ENCODE results near the gene TARBP1. TPM values are rescaled to one million over a fixed set of nuclear protein-coding genes. Genes with fewer than 3 reads are reported as not detected.

Gene TARBP1
- total RNA-seq, 4 donors from 2014 or later: 13.8 to 23.0 (median 16.3) TPM

DNA sequence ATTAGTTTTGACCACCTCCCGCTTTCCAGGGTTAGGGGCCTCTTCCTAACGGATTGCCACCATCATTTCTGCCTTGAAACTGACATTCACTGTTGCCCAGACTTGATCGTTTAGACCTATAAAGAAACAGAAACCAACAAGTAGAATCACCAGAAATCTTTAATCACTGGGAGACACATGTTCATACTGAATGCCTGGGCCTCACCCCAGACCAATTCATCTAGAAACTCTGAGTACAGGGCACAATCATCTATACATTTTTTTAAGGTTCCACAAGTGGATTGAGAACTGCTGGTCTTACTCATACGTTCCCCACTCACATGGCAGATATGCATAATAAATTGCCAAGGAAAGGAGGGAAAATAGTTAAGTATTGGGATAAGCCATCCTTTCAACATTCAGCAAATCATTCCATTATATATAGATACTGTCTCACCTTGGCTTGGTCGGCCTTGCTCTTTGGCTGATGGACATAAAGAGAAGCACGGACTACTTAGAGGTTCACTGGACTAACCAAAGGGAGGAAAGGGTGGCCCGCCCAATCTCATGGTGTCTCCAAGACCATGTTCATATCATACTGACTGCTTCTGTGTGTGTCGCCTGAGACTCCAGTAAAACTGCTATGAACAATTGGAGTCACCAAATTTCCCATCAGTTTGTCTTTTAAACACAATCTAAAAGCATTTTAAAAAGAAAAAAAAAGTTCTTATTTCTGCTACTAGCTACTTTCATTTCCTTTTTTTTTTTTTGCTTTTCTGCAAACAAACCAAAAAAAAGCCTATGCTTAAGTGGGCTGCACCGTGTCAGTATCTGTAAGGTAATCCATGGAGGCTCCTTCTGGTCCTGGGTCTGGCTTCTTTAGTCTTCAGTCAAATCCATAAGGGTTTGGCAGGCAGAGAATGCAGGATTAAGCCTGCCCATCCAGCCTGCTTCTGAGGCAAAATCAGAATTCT is 9.4 kb upstream of the TARBP1 start:
- H3K4me3 ChIP-seq (ENCODE audit: low read depth, poor library complexity, severe bottlenecking): no peak overlapping the region
- 81 to 82% methylated on average over 9 of the region's 9 CpGs for WGBS, 2 donors
- TF ChIP-seq, protein P1, sequence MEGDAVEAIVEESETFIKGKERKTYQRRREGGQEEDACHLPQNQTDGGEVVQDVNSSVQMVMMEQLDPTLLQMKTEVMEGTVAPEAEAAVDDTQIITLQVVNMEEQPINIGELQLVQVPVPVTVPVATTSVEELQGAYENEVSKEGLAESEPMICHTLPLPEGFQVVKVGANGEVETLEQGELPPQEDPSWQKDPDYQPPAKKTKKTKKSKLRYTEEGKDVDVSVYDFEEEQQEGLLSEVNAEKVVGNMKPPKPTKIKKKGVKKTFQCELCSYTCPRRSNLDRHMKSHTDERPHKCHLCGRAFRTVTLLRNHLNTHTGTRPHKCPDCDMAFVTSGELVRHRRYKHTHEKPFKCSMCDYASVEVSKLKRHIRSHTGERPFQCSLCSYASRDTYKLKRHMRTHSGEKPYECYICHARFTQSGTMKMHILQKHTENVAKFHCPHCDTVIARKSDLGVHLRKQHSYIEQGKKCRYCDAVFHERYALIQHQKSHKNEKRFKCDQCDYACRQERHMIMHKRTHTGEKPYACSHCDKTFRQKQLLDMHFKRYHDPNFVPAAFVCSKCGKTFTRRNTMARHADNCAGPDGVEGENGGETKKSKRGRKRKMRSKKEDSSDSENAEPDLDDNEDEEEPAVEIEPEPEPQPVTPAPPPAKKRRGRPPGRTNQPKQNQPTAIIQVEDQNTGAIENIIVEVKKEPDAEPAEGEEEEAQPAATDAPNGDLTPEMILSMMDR (IDR thresholded peaks at IDR 0.05): no peak
- TF ChIP-seq POLR2A (IDR thresholded peaks at IDR 0.05): no peak
- no peak for DNase-seq (ENCODE audit: low spot score in 2 of 2)
- intact Hi-C loops (cut with DNase I; ENCODE audit: low total_unique reads): loop anchor here (5.0 to 10.0 kb wide), 2 partner anchors 599 to 926 kb away; no protein-coding TSS in a partner anchor

DNA sequence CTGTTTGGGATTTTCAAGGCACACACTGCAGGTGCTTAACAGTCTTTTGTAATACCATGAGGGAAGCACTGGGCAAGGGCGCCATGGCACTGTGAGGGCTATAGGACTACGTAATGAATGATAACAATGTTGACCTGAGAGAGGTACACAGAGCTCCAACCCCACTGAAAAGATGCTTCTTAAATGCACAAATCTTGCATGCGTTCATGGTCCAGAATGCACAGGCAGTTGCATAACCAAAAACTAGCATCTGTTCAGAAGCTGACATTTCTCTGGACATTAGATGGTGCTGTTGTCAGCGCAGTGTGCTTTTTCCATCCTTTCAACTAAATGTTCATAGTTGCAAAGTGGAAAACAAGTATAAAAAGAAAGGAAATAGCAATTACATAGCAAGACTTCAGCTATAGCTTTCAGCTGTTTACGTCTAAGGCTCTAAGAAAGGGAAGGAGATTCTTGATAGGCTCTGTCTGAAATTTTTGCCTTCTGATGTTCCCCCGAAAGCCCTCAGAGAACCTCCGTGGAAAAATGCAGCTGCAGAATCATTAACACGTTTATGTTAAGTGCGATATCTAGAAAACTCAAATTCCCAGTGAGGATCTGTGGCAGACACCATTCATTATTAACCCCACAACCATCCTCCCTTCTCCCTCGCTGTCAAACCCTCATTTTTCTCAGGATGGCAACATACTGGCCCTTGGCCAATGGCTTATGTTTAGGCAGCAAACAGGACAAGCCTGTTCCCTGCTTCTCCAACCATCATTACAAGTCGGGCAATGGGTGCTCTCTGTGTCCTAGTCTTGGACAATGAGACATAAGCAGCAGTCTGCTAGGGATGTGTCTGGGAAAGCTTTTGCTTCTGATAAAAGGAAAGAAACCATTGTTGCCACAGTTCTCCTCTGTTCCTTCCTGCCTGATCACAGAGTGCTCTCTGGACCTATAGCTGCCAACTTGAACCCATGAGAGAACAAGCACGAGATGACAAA is 8.2 kb upstream of the TARBP1 start:
- H3K4me3 ChIP-seq (ENCODE audit: low read depth, poor library complexity, severe bottlenecking): no peak overlapping the region
- DNase-seq (ENCODE audit: low spot score in 2 of 2): no peak
- 28 to 34% methylated on average over 12 of the region's 12 CpGs for WGBS, 2 donors
- TF ChIP-seq POLR2A (IDR thresholded peaks at IDR 0.05): no peak
- TF ChIP-seq, protein P1 (IDR thresholded peaks at IDR 0.05): no peak
- intact Hi-C loops (cut with DNase I; ENCODE audit: low total_unique reads): loop anchor here (5.0 to 10.0 kb wide), 2 partner anchors 600 to 928 kb away; no protein-coding TSS in a partner anchor

DNA sequence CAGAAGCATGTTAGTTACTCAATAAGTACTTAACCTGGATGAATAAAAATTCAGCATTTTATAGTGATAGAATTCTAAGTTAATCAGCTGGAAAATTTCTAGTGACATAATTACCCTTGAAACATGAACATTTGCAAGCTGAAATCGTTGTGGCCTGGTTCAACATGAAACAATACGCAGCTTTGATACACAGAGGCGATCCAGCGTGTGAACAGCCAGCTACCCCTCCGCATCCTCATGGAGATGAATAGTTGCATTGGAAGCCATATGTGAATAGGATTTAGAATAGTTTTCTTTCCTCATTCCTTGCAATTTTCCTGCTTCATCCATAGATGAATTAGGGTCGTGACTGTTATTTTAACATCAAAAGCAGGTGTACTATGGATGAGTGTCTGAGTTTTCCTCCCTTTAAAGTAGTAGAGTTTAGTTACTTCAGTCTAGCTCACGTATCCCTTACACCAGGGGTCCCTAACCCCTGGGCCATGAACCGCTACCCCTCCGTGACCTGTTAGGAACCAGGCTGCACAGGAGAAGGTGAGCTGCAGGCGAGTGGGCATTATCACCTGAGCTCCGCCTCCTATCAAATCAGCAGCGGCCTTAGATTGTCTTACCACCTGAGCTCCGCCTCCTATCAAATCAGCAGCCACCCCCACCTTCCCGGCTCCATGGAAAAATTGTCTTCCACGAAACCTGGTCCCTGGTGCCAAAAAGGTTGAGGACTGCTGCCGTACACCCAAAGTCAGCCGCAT is 6.2 kb upstream of the TARBP1 start:
- intact Hi-C loops (cut with DNase I; ENCODE audit: low total_unique reads): loop anchor here (5.0 to 10.0 kb wide), 2 partner anchors 602 to 930 kb away; no protein-coding TSS in a partner anchor
- DNase-seq (ENCODE audit: low spot score in 2 of 2): no peak
- WGBS, 2 donors: 86 to 88% methylated on average over 17 of the region's 17 CpGs
- TF ChIP-seq POLR2A (IDR thresholded peaks at IDR 0.05): no peak
- H3K4me3 ChIP-seq (ENCODE audit: low read depth, poor library complexity, severe bottlenecking): no peak overlapping the region

DNA sequence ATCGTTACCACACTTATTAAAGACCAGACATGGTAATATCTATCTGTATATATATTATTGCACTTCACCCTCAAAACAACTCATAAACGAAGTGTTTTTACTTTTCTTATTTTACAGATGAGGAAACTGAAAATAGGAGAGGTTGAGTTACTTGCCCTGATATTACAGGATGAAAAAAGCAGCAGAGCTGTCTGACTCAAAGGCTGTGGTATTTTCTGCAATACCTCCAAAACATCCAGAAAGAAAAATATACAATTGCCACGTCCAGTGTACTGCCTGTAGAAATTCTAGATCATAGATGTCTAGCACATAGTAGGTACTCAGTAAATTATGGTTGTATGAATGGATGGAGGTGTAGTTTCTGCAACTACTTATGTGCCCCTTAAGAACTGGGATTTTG is 5.2 kb upstream of the TARBP1 start:
- no peak for DNase-seq (ENCODE audit: low spot score in 2 of 2)
- intact Hi-C loops (cut with DNase I; ENCODE audit: low total_unique reads): loop anchor here (10.0 kb wide), 1 partner anchor 931 kb away; no protein-coding TSS in a partner anchor
- WGBS, 2 donors: 75 to 79% methylated on average over 3 of the region's 3 CpGs
- TF ChIP-seq POLR2A (IDR thresholded peaks at IDR 0.05): no peak
- TF ChIP-seq, protein P1 (IDR thresholded peaks at IDR 0.05): no peak
- H3K4me3 ChIP-seq (ENCODE audit: low read depth, poor library complexity, severe bottlenecking): no peak overlapping the region

DNA sequence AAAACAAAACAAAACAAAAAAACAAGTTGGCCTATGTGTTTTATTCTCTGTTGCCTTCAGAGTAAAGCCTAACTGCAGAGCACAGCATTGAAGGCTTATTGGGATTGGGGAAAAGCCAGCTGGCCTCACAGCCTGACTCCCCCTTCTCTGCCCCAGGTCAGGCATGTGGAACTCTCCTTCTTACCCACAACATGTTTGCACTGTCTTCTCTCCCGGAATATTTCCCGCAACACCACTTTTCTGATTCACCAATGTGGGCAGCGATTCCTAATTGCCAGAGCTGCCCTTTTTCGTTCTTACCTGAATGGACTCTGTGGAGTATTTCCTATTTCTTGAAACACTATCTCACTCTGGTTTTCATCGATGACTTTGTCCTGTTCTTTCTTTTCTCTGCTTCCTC is 2.8 kb upstream of the TARBP1 start:
- H3K4me3 ChIP-seq (ENCODE audit: low read depth, poor library complexity, severe bottlenecking): no peak overlapping the region
- DNase-seq (ENCODE audit: low spot score in 2 of 2): no peak
- intact Hi-C loops (cut with DNase I; ENCODE audit: low total_unique reads): loop anchor here (10.0 kb wide), 1 partner anchor 933 kb away; no protein-coding TSS in a partner anchor
- TF ChIP-seq, protein P1 (IDR thresholded peaks at IDR 0.05): no peak
- TF ChIP-seq POLR2A (IDR thresholded peaks at IDR 0.05): no peak
- WGBS, 2 donors: 76 to 80% methylated on average over 5 of the region's 5 CpGs
